ENCODE results near the gene SVEP1.

DNA sequence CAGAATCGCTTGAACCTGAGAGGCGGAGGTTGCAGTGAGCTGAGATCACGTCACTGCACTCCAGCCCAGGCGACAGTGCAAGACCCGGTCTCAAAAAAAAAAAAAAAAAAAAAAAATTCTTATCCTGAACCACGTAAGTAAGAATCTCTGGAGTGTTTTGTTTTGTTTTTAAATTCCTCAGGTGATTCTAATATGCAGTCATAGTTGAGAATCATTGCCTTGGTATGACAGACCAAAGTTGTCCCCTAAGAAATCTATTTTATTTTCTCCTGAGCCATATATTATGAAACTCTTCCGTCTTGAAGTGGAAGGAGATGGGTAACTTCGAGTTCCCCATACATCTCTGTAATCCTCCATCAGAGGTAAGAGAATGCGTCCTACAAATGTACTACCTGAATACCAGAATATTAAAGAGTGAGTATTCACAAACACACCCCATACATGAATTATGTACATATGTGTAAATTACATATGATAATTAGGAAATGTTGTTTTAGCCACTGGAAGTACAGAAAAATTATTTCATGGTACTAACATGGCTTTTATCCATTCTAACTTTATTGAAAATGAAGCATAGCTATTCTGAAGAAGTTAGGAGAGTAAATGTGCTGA lies 26.7 kb upstream of the SVEP1 start:
- no peak for TF ChIP-seq POLR2AphosphoS5 (IDR thresholded peaks at IDR 0.05; ENCODE audit: low read depth, low read length)
- no peak for TF ChIP-seq POLR2A (IDR thresholded peaks at IDR 0.05; ENCODE audit: low read depth, low read length)
- no peak for TF ChIP-seq TAF1 (IDR thresholded peaks at IDR 0.05; ENCODE audit: low read depth, low read length)
- TF ChIP-seq PAX5 (IDR thresholded peaks at IDR 0.05; ENCODE audit: insufficient read depth, low read length, severe bottlenecking) = no peak
- no peak for TF ChIP-seq SPI1 (IDR thresholded peaks at IDR 0.05; ENCODE audit: low read depth, low read length)

Measured in GM12891 (cell line).